HG03575 (cell line): ENCODE results near the gene NAGPA.

ENCODE experiments used
- ATAC-seq: cut with Tn5 transposase; IDR thresholded peaks from one replicate; pipeline ENCODE4 v1.9.1; 2021; ENCODE audit not compliant: unreplicated experiment, insufficient number of reproducible peaks, low FRiP score; ENCODE audit errors: extremely low read depth

Gene NAGPA

DNA sequence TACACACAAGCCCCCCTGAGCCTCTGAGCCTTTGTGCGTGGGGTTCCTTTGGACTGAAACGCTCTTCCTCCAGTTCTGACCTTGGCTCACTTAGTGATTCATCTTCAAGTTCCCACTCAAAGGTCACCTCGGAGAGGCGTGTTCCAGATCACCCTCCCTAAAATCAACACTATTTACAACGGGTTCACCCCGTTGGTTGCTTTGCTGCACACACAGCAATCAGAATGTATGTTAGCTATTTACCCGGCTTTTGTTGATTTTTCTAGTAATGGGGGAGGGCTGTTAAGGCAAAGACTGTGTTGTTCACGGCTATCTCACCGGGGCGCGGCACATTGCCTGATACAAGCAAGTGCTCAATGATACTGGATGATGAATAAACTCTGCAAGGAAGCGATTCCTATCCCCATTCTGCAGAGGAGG is 977 bp downstream of the NAGPA start:
- ATAC-seq, result no peak

DNA sequence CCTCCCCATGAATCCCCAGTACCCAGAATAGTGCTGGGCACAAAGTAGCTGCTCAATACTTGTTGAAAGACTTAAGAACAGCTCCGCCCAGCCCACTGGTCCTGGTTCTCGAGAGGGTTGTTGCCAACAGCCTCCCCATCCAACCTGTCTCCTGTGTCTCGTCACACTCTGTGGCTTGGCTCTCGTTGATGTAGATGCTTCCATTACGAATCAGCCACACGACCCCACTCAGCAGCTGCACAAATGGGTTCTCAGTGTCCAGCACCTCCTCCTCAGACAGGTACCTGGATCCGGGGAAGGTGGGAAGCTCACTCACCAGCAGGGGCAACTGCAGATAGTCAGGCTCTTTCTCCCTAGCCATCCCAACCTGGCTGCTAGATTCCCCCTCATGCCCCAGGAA is 2.1 kb downstream of the NAGPA start:
- no peak for ATAC-seq

DNA sequence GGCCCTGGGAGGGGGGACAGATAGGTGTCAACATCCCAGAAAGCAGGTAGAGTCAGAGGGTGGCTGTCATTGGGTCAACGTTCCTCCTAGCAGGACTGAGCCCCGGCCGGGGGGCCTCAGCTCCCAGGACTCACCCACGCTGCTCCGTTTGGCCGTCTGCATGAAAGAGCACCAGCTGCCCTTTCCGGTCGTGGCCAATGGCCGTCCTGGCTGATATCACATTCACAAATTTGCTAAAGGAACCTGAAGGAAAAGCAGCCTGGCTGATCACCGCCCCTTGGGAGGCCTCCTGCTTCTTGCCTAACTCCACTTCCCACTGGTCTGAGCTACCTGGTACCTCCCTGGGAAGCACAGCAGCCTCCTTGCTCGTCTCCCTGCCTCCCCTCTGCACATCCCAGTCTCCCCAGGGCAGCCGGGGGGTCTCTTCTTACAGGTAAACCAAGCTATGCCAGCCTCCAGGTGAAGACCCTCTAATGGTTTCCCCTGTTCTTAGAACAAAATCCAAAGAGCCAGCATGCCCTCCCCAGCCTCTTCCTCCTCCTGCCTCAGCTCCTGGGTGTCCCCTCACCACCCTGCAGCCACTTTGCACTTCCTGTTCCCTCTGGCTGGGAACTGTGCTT is 3.4 kb downstream of the NAGPA start:
- ATAC-seq, result no peak

DNA sequence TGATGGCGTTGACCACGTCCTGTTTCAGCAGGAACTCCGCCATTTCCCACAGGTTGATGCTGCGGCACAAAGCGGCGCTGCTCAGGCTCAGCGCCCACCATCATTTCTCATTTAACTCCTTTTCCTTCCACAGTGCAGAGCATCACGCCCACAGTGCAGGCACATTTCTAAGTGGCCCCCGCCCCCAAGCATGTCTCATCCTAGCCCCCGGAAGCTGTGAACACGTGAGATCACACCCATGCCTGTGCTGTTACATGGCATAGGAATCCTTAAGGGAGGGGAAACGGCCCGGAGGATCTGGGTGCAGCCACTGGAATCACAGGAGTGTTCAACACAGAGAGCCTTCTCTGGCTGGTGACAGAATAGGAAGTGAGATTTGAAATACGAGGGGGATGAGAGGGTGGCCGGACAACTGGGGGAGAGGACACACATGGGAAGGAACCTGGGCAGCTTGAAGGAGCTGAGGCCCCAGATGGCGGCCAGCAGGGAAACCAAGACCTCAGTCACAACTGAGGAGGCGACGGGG is 4.7 kb downstream of the NAGPA start:
- ATAC-seq, result no peak

DNA sequence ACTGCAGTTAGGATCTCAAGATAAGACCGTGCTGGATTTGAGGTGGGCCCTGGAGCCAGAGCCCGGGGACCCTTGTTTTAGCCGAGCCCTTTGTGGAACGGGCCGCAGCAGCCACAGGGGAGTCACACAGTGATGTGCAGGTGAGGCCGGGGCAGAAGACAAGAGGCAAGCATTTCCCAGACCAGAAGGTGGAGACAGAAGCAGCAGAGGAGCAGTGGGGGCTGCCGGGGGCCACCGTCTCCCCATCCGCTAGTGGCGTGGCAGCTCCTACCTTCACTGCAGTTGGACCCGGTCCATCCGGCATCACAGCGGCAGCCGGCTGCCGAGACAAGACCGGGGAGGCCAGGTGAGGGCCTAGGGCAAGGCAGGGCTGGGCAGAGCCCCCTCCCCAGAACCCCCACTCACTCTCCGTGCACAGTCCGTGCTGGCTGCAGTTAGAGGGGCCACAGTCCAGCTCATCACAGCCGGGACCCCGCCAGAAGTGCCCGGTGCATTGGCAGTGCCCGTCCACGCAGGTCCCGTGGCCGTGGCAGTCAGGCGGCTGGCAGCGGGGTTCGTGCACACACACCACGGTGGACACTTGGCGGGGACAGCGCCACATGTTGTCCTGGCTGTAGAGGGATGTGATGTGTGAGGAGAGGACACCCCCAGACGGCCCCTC is 6.0 kb downstream of the NAGPA start:
- no peak for ATAC-seq

DNA sequence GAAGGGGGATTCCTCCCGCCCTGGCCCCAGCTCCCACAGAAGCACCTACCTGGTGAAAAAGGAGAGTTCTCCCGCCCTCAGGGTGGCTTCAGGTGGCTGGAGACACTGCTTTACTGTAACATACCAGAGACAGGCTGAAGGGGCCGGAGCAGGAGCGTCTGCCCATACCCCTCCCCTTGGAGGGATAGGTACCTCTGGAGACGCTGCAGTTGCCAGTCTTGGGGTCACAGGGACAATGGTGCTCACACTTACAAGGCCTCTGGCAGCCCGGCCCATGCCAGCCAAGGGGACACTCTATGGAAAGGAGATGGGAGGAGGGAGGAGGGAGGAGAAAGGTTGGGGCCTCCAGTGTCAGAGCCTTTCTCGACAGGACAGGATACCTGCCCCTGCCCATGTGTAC is 6.6 kb downstream of the NAGPA start:
- ATAC-seq, result no peak

DNA sequence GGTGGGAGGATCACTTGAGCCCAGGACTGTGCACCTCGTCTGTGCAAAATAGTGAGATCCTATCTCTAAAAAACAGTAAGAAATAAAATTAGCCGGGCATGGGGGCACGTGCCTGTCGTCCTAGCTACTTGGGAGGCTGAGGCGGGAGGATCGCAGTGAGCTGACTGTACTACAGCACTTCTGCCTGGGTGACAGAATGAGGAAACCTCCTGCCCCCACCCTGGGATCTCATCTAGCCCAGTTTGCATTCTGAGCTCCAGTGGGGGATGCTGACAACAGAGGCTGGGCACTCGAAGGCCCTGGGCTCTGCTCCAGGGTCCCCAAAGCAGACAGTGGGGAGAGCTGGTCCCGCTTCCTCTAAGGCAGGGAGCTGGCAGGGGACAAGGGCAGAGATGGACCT is 7.1 kb downstream of the NAGPA start:
- ATAC-seq, result no peak

DNA sequence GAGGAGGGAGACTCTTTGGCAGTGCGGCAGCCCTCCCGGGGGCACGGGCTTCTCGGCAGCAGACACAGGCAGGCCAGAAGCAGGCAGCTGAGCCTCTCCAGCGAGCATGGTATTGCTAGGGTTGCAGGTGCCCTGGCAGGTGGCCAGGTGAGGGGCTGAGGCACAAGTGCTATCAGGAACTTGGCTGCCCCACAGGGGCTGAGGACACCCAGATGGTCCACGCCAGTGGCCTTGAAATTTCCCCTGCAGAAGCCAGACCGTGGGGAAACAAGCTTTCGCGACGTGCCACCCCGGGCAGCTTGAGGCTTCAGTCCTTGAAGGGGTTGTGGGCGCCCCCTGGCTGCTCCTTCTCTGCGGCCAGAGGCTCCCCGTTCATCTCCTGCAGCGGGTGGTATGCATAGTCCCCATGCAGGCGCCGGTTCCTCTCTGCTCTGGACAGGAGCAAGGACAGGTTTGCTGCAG is 8.5 kb downstream of the NAGPA start:
- ATAC-seq, result no peak

DNA sequence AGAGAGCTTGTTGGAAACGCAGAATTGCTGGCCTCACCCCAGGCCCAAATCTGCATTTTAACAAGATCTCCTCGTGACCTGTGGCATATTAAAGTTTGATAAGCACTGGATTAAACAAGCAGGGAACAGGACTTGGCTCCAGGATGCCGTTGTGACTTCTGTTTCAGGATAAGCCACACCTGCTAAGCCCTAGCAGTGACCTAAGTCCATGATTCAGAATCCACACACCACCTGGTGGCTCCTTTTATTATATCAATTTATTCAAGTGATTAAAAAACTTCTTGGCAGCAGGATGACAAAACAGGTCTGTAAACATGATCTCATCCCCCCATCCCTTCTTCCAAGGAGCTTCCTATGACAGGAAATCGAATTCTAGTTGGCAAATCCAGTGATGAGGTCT is 9.1 kb downstream of the NAGPA start:
- ATAC-seq, result no peak

DNA sequence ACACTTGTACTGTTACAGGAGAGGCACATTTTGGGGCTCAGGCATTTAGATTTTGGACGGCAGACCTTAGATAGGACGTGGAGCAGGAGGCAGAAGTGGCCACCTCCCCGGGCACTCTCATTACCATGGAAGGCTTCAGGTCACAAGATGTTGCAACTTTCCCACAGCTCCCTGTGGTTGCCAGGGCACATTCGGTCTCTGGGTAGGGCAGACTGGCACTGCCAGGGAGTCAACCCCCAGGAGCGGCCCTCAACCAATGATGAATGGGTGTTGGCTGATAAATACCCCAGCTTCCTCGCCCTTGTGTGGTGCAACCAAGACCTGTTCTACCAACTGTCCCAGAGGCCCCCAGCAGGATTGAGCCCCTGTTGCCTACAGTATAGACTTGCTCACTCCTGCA is 11.2 kb downstream of the NAGPA start:
- no peak for ATAC-seq

DNA sequence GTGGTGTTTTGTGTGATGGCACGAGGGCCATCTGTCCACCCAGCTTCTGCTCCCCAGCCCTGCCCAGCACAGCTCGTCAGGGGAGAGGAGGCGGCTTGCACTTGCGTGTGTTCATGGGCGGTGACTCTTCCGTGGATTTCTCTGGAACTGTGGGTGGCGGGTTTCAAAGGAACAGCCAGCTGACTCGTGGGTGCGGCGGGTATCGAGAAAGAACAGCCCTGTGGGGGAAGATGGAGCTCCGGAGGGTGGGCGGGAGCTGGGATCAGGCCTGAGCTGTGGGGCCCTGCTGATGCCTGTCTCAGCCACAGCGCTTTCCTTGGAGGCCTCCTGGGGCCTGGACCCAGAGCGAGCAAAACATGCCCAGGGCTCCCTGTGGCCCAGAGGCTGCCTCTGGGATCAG is 13.2 kb downstream of the NAGPA start:
- ATAC-seq, result no peak

DNA sequence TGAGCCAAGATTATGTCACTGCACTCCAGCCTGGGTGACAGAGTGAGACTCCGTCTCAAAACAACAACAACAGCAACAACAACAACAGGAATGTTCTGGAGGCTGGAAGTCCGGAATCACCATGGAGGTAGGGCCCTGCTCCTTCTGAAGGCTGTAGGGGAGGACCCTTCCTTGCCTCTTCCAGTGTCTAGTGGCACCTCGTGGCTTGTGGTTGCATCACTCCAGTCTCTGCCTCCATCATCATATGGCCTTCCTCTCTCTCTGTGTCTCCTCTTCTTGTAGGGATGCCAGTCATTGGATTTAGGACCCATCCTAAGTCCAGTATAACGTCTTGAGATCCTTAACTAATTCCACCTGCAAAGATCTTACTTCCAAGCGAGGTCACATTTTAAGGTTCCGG is 14.0 kb downstream of the NAGPA start:
- no peak for ATAC-seq

DNA sequence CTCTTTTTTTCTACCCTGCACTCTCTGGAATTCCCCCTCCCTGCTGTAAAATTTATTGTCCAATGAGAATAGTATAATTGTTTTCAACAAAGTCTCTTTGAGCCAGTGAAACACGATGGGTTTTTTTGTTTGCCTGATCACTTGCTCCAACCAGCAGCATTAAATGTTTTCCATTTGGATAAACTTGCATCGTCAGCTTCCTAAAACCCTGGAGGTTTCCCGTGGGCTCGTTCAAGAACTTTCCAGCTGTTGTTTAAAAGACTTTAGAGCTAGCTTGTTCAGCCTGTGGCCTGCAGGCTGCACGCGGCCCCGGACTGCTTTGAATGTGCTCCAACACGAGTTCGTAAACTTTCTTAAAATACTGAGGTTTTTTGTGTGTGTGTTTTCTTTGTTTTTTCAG is 14.9 kb downstream of the NAGPA start:
- no peak for ATAC-seq

DNA sequence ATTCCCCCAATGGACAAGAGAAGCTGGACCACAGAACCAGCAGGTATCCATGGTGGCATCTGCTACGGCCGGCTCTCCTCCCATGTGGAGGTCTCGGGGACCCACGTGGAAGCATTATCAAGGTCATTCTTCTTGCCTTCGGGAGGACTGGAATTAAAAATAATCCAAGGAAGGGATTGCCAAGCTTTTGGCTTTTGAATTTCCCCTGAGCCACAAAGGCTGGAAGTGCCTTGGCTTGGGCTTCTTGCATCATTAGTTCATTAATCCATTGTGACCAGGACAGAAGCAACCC is 16.1 kb downstream of the NAGPA start:
- no peak for ATAC-seq

DNA sequence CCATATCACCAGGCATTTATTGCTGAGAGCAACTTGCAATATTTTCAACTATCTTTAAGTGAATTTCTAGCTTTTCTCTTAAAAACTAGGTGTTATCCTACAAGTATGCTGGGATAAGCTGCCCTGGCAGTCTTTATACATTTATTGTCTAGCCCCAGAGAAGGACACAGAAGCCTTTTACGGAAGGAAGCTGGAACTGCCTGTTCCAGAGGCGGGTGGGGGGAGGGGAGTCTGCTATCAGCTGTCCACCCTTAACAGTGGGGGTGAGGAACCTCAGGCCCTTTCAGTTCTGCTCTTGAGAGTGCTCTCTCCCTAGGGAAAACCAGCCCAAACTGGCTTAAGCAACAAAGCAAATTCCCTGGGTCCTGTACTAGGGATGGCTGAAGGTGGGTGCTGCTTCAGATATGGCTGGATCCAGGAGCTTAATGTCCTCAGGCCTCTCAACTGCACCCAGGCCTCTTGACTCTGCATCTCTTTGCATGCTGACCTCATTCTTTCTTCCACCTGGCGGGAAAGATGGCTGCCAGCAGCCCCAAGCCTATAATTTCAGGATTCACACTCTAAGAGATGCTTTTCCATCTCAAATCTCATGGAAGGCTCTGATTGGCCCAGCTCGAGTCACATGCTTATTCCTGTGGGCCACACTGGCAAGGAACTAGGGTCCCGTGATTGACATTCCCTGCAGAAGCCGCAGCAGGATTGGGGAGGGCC is 16.6 kb downstream of the NAGPA start:
- ATAC-seq, result no peak

DNA sequence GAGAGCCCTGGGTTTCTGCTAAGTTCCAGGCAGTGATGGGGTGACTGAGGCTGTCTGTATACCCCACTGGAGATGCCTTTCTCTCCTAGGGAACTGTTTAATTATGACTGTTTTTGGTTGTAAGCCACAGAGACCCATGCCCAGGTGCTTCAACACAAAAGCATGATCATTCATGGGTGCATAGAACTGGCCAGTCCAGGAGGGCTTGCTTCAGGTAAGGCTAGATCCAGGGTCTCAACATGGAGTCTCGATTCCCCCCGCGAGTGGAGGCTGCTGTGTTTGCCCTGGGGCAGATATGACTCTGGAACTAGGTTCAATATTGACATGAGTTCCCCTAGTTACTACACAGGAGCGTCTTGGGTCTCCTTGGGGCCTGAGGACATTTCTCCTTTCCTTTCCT is 17.8 kb downstream of the NAGPA start:
- no peak for ATAC-seq

DNA sequence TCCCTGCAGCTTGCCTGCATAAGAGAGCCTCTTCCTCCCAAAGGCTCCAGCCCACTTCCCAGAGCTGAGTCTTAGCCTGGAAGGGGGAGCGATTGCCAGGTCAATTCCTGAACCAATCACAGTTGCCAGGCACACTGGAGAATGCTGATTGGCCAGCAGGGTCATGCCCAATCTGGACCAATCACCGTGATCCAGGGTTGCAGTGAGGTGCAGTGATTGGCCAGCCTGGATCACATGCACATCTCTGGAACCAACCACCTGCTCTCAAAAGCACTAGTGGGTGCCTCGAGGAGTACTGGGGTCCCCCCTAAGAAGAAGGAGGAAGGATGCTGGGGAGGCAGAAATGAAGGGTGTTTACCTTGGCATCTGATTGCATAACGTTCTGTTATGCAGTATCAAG is 18.4 kb downstream of the NAGPA start:
- no peak for ATAC-seq

DNA sequence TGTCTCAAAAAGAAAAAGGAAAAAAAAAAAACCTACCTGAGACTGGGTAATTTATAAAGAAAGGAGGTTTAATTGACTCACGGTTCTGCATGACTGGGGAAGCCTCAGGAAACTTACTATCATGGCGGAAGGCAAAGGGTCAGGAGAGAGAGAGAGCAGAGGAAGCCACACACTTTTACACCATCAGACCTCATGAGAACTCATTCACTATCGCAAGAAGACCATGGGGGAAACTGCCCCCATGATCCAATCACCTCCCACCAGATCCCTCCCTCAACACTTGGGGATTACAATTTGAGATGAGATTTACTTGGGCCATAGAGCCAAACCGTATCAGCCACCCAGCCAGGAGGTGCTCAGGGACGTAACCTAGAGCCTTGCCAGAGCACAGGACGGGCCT is 20.8 kb downstream of the NAGPA start:
- no peak for ATAC-seq

DNA sequence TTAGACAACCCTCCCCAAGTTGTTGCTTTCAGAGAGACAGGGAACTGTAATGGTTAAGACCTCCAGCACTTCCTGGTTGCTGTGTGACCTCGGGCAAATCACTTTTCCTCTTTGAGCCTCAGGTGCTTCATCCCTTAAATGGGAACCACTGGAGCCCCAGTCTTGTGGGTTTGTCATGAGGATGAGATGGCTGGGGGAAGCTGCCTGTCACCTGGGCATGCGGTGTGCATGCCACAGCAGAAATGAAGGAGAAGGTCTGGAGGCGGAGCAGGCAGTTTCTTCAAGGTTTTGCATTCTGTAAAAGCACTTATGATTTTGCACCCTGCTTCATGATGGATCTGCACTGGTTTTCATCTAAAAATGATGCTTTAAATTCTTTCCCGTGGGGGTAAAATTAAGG is 22.1 kb downstream of the NAGPA start:
- no peak for ATAC-seq

DNA sequence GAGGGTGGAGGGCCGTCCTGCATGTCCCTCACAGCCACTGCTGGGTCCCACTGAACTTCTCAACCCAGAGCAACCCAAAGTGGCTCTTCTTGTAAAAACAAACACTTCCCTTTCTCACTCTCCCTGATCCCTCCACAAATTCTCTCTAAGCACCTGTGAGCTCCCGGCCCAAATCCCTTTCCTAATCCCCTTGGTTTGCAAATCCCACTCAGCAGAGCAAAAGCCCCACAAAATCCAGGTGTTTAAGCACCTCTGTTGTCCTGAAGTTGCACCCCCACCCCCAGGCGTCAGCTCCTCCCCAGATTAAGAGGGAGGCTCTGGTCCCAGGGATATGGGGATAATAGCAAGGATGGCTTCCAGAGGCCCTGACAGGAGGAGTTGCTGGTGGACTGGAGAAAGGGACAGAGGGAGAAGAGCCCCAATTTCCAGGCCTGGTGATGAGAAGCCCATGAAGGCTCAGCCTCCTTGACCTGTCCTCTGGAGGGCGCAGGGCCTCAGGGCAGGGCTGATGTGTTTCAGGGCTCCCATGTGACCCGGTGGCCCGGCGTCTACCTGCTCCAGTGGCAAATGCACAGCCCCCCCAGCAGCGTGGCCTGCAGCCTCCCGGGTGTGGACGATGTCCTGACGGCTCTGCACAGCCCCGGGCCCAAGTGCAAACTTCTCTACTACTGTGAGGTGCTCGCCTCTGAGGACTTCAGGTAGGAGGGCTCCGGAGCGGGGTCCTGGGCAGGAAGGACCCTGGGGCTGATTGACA is 23.0 kb downstream of the NAGPA start:
- no peak for ATAC-seq
